ENCODE data around the gene BTBD16. TPM values are rescaled to one million over a fixed set of nuclear protein-coding genes. Genes with fewer than 3 reads are reported as not detected.

The BTBD16 gene
- total RNA-seq, 2 donors from 2014 or later: not detected

- no peak for DNase-seq
- Mint-ChIP-seq H3K4me1 (ENCODE audit: low read depth) (no peaks in the 10 kb centered on the region), H3K27me3 (ENCODE audit: low read depth) (peaks cover 45% of the 10 kb centered on the region), H3K4me3 (no peak overlapping the region), H3K9me3 (no peaks in the 10 kb centered on the region), H3K36me3 (ENCODE audit: insufficient read depth in 2 of 2) (no peaks in the 10 kb centered on the region), H3K27ac (no peak overlapping the region)
- no peak for ATAC-seq (replicated peaks in 1 of 2)
These were observed 14.7 kb downstream of the BTBD16 start for GRCh38 chr10:122285506-122286444.

GRCh38 chr10:122286867-122287266 lies 15.8 kb downstream of the BTBD16 start:
- Mint-ChIP-seq H3K4me1 (ENCODE audit: low read depth) (no peaks in the 10 kb centered on the region), H3K36me3 (ENCODE audit: insufficient read depth in 2 of 2) (no peaks in the 10 kb centered on the region), H3K27me3 (ENCODE audit: low read depth) (peaks cover 34% of the 10 kb centered on the region), H3K4me3 (no peak overlapping the region), H3K27ac (no peak overlapping the region), H3K9me3 (no peaks in the 10 kb centered on the region)
- ATAC-seq (replicated peaks in 1 of 2): no peak
- no peak for DNase-seq

GRCh38 chr10:122287570-122287969 lies 16.5 kb downstream of the BTBD16 start:
- H3K27me3 Mint-ChIP-seq (ENCODE audit: low read depth): peaks cover 27% of the 10 kb centered on the region
- no peak overlapping the region for H3K4me3 Mint-ChIP-seq
- no peaks in the 10 kb centered on the region for H3K9me3 Mint-ChIP-seq
- H3K4me1 Mint-ChIP-seq (ENCODE audit: low read depth): no peaks in the 10 kb centered on the region
- no peaks in the 10 kb centered on the region for H3K36me3 Mint-ChIP-seq (ENCODE audit: insufficient read depth in 2 of 2)
- H3K27ac Mint-ChIP-seq: no peak overlapping the region
- no peak for ATAC-seq (replicated peaks in 1 of 2)
- no peak for DNase-seq

- no peaks in the 10 kb centered on the region for H3K36me3 Mint-ChIP-seq (ENCODE audit: insufficient read depth in 2 of 2)
- ATAC-seq (replicated peaks in 1 of 2): no peak
These were observed 17.2 kb downstream of the BTBD16 start for GRCh38 chr10:122288262-122288661.

GRCh38 chr10:122288917-122289316 lies 17.8 kb downstream of the BTBD16 start:
- Mint-ChIP-seq H3K4me1 (ENCODE audit: low read depth) (peaks cover 7% of the 10 kb centered on the region), H3K27ac (no peak overlapping the region), H3K36me3 (ENCODE audit: insufficient read depth in 2 of 2) (no peaks in the 10 kb centered on the region), H3K27me3 (ENCODE audit: low read depth) (peaks cover 15% of the 10 kb centered on the region), H3K9me3 (no peaks in the 10 kb centered on the region), H3K4me3 (no peak overlapping the region)
- no peak for ATAC-seq (replicated peaks in 1 of 2)
- DNase-seq: no peak

More at GRCh38 chr10:122288262-122288661, 17.2 kb downstream of the BTBD16 start:
- Mint-ChIP-seq H3K27me3 (ENCODE audit: low read depth) (peaks cover 20% of the 10 kb centered on the region), H3K27ac (no peak overlapping the region), H3K4me1 (ENCODE audit: low read depth) (peaks cover 5% of the 10 kb centered on the region), H3K9me3 (no peaks in the 10 kb centered on the region), H3K4me3 (no peak overlapping the region)
- DNase-seq: no peak

GRCh38 chr10:122290334-122290733 lies 19.2 kb downstream of the BTBD16 start:
- no peaks in the 10 kb centered on the region for H3K9me3 Mint-ChIP-seq
- H3K4me1 Mint-ChIP-seq (ENCODE audit: low read depth): peaks cover 7% of the 10 kb centered on the region
- no peak overlapping the region for H3K4me3 Mint-ChIP-seq
- H3K27me3 Mint-ChIP-seq (ENCODE audit: low read depth): peaks cover 15% of the 10 kb centered on the region
- H3K27ac Mint-ChIP-seq: no peak overlapping the region
- no peaks in the 10 kb centered on the region for H3K36me3 Mint-ChIP-seq (ENCODE audit: insufficient read depth in 2 of 2)
- no peak for ATAC-seq (replicated peaks in 1 of 2)
- DNase-seq: no peak

- Mint-ChIP-seq H3K27ac (no peak overlapping the region), H3K9me3 (no peaks in the 10 kb centered on the region), H3K4me1 (ENCODE audit: low read depth) (peaks cover 7% of the 10 kb centered on the region), H3K27me3 (ENCODE audit: low read depth) (peaks cover 15% of the 10 kb centered on the region), H3K36me3 (ENCODE audit: insufficient read depth in 2 of 2) (no peaks in the 10 kb centered on the region), H3K4me3 (no peak overlapping the region)
- no peak for ATAC-seq (replicated peaks in 1 of 2)
- no peak for DNase-seq
These were observed 19.9 kb downstream of the BTBD16 start for GRCh38 chr10:122290833-122291532.

GRCh38 chr10:122291739-122292138 lies 20.6 kb downstream of the BTBD16 start:
- Mint-ChIP-seq H3K36me3 (ENCODE audit: insufficient read depth in 2 of 2) (no peaks in the 10 kb centered on the region), H3K9me3 (no peaks in the 10 kb centered on the region), H3K27me3 (ENCODE audit: low read depth) (peaks cover 15% of the 10 kb centered on the region), H3K4me1 (ENCODE audit: low read depth) (peaks cover 7% of the 10 kb centered on the region), H3K27ac (no peak overlapping the region), H3K4me3 (no peak overlapping the region)
- ATAC-seq (replicated peaks in 1 of 2) (no peak), DNase-seq (no peak)

- H3K4me3 Mint-ChIP-seq: no peak overlapping the region
- peaks cover 15% of the 10 kb centered on the region for H3K27me3 Mint-ChIP-seq (ENCODE audit: low read depth)
- ATAC-seq (replicated peaks in 1 of 2) (no peak), DNase-seq (no peak)
- H3K4me1 Mint-ChIP-seq (ENCODE audit: low read depth): peaks cover 7% of the 10 kb centered on the region
- no peaks in the 10 kb centered on the region for H3K36me3 Mint-ChIP-seq (ENCODE audit: insufficient read depth in 2 of 2)
- no peak overlapping the region for H3K27ac Mint-ChIP-seq
- no peaks in the 10 kb centered on the region for H3K9me3 Mint-ChIP-seq
These were observed 21.3 kb downstream of the BTBD16 start for GRCh38 chr10:122292376-122292775.

GRCh38 chr10:122293156-122293960 lies 22.3 kb downstream of the BTBD16 start:
- peak; percentile 60 to 77 for ATAC-seq (replicated peaks in 1 of 2)
- H3K36me3 Mint-ChIP-seq (ENCODE audit: insufficient read depth in 2 of 2): no peaks in the 10 kb centered on the region
- DNase-seq: peak in 1 of 2 donors; percentile 10
- H3K9me3 Mint-ChIP-seq: no peaks in the 10 kb centered on the region
- H3K4me3 Mint-ChIP-seq: no peak overlapping the region
- H3K4me1 Mint-ChIP-seq (ENCODE audit: low read depth): peaks cover 7% of the 10 kb centered on the region
- H3K27ac Mint-ChIP-seq: no peak overlapping the region
- H3K27me3 Mint-ChIP-seq (ENCODE audit: low read depth): peaks cover 7% of the 10 kb centered on the region

GRCh38 chr10:122293961-122294380 lies 22.9 kb downstream of the BTBD16 start:
- ATAC-seq (replicated peaks in 1 of 2) (no peak), DNase-seq (no peak)
- Mint-ChIP-seq H3K4me1 (ENCODE audit: low read depth) (peaks cover 7% of the 10 kb centered on the region), H3K27me3 (ENCODE audit: low read depth) (peaks cover 1% of the 10 kb centered on the region), H3K4me3 (no peak overlapping the region), H3K27ac (no peak overlapping the region), H3K9me3 (no peaks in the 10 kb centered on the region), H3K36me3 (ENCODE audit: insufficient read depth in 2 of 2) (no peaks in the 10 kb centered on the region)

- no peaks in the 10 kb centered on the region for H3K9me3 Mint-ChIP-seq
- no peak overlapping the region for H3K27ac Mint-ChIP-seq
- DNase-seq (no peak), ATAC-seq (replicated peaks in 1 of 2) (no peak)
- H3K27me3 Mint-ChIP-seq (ENCODE audit: low read depth): no peaks in the 10 kb centered on the region
- peaks cover 7% of the 10 kb centered on the region for H3K4me1 Mint-ChIP-seq (ENCODE audit: low read depth)
- H3K36me3 Mint-ChIP-seq (ENCODE audit: insufficient read depth in 2 of 2): no peaks in the 10 kb centered on the region
- H3K4me3 Mint-ChIP-seq: no peak overlapping the region
These were observed 23.7 kb downstream of the BTBD16 start for GRCh38 chr10:122294511-122295450.
